Gastrocnemius medialis (tissue), 4 donors: ENCODE measurements around the gene RBM47.

Experiments used
- CTCF ChIP-seq, 5 experiments: fragments of 450-650 bp in 3 of 5; fragments of 200-600 bp in 2 of 5; sonication (generic) in 2 of 5; IDR thresholded peaks in 4 of 5; conservative IDR thresholded peaks in 1 of 5; 1 replicate in 4 of 5; 2 replicates in 1 of 5; pipeline ENCODE4 v1.5.1; 2016 to 2019; ENCODE audit warnings: antibody characterized with exemption in 5 of 5, mild to moderate bottlenecking in 3 of 5, moderate library complexity in 3 of 5
- POLR2A ChIP-seq, 2 donors: fragments of 450-650 bp; IDR thresholded peaks; one replicate each; pipeline ENCODE4 v1.6.1; 2017; ENCODE audit warnings: antibody characterized with exemption in 2 of 2, mild to moderate bottlenecking in 2 of 2, moderate library complexity in 2 of 2

DNA sequence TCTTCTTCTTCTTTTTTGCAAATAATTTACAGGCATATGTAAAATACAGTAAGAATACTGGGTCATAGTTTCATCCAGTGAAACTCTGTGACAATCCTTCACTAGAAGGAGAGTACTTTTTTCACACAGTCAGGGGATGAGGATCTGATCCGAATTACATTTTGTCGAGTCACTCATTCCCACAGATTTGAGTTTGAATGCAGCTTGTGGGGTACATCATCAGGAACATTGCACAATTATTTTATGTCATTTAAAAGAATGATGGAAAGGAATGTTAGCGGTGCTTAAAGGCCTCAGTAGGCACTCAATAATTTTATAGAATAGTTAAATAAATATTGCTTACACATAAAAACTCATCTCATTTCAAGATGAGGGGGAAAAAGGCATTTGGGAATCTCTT lies 205.9 kb downstream of the RBM47 start:
- TF ChIP-seq CTCF (IDR thresholded peaks at IDR 0.05 in 4 of 5, conservative IDR thresholded peaks at IDR 0.05 in 1 of 5) (no peak), POLR2A (IDR thresholded peaks at IDR 0.05) (no peak)
